D721Med (cell line): Measurements from ENCODE around the gene FTO.

ENCODE experiments used
- DNase-seq: peaks from one replicate; pipeline ENCODE4 v3.0.0; 2011; ENCODE audit warnings: low spot score; ENCODE audit not compliant: insufficient read length
- FAIRE-seq: peaks from 2 replicates; lab custom pipeline; 2011; peaks lifted over from hg19 to GRCh38; lab: Jason Lieb, UNC
- TF ChIP-seq, protein P1 (sequence below): IDR thresholded peaks from 2 replicates; pipeline ENCODE4 v1.5.1; 2012; ENCODE audit warnings: mild to moderate bottlenecking, control low read depth; ENCODE audit not compliant: insufficient read depth; ENCODE audit errors: missing control alignments

The FTO gene

DNA sequence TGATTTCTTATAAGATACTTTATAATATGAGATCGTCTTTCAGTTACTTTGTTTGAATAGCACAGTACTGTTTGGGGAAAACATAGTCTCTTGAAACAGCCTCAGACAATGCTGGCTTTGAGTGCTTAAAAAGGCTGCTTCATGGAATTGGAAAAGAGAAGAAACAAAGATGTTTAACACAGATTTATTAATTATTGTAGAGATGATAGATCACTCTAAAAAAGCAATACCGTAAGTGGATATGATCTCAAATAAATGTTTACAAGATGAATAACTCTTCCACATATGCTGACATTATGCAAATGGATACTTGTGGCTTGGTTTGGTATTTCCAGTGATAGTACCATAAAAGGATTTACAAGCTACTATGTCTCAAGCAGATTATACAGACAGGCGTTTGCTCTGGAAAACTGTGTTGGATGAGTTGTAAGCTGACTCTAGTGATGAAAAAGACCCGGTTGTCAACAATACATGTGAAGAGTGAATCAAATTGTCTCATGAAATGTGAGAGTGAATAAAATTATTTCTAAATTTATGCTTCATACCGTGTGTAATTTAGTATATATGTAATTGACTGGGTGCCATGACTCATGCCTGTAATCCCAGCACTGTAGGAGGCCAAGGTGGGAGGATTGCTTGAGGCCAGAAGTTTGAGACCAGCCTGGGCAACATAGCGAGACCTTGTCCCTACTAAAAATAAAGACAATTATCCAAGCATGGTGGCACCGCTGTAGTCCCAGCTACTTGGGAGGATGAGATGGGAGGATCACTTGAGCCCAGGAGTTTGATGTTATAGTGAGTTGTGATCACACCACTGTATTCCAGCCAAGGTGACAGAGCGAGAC is 105.4 kb downstream of the FTO start:
- FAIRE-seq (no peak), DNase-seq (no peak)
- TF ChIP-seq, protein P1, sequence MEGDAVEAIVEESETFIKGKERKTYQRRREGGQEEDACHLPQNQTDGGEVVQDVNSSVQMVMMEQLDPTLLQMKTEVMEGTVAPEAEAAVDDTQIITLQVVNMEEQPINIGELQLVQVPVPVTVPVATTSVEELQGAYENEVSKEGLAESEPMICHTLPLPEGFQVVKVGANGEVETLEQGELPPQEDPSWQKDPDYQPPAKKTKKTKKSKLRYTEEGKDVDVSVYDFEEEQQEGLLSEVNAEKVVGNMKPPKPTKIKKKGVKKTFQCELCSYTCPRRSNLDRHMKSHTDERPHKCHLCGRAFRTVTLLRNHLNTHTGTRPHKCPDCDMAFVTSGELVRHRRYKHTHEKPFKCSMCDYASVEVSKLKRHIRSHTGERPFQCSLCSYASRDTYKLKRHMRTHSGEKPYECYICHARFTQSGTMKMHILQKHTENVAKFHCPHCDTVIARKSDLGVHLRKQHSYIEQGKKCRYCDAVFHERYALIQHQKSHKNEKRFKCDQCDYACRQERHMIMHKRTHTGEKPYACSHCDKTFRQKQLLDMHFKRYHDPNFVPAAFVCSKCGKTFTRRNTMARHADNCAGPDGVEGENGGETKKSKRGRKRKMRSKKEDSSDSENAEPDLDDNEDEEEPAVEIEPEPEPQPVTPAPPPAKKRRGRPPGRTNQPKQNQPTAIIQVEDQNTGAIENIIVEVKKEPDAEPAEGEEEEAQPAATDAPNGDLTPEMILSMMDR = no peak

DNA sequence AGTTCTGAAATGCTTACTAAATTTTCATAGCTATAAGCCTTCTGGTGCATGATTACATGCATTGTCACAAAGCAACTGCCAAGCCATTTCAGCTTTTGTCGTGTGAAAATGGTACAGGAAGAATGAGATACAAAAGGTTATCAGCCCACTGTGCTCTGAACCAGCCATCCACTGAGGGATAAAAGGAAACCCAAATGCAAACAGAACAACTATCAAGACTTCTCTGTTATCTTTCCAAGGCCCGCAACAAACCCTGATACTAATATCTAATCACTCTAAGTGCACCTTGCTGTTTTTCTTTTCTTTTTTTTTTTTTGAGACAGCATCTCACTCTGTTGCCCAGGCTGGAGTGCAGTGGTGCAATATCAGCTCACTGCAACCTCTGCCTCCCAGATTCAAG is 109.0 kb downstream of the FTO start:
- no peak for DNase-seq
- no peak for FAIRE-seq
- TF ChIP-seq, protein P1 = no peak

DNA sequence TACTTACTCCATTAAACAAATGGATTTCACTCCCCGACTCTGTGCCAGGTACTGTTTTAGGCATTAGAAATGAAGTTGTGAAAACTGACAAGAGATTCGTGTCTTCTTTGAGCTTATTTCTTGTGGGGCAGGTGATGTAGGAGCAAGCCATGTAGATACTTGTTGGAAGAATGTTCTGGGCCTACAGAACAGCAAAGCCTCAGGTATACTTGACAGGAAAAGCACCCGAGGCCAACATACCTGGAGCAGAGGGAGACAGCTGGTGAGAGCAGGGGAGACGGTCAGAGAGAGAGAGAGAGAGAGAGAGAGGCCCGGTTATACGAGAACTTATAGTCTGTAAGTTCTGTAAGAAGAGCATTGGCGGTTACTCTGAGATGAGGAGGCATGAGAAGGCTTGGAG is 110.8 kb downstream of the FTO start:
- DNase-seq (no peak), FAIRE-seq (no peak)
- TF ChIP-seq, protein P1 = no peak

DNA sequence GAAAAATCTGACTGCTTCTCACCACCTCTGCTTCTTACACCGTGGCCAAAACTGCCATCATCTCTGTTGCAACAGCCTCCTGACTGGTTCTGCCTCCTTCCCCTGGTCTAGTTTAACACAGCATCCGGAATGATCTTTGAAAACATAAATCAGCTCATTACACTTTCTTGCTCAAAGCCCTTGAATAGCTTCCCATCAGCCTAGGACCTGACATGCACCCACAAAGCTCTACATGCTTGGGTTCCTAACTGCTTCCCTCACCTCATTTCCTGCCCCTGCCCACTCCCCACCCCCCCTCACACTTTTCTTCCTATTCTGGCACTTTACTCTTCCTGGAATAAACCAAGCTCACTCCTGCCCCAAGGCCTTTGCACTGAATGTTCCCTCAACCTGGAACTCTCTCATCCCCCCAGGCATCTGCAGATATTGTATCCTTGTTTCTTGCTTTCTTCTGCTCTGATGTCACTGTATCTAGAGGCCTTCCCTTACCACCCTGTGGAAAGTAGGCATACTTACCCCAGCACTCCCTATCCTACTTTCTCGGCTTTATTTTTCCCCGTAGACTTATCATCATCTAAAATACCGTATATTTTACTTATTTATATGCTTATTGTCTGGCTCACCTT is 112.4 kb downstream of the FTO start:
- no peak for DNase-seq
- TF ChIP-seq, protein P1 = no peak
- no peak for FAIRE-seq

DNA sequence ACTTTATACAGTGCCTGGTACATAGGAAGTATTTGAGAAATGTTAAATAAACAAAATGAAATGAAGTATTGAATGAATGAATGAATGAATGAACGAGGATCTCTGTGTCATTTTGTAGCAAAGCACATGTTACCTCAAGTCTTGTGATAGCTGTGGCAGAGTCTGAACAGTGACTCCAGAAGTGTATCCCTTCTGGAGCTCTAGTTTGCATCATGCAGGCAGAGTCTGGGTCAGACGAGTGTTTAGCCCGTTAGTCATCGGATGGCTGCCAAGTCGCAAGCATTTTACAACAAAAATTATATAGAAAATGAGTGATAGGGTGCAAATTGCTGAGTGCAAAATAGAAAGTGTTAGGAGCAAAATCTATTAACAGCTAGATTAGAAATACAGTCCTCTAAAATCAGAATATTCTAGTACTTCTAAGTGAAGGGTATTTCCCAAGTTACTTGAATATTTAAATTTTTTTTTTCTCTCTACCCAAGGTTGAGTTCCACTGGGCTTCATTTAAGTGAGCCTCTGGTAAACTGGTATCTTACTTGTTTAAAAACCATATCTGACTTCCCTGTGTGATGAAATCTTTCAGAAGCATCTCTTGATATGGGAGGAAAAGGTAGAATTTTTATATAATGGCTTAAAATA is 113.3 kb downstream of the FTO start:
- TF ChIP-seq, protein P1 = no peak
- no peak for DNase-seq
- no peak for FAIRE-seq

DNA sequence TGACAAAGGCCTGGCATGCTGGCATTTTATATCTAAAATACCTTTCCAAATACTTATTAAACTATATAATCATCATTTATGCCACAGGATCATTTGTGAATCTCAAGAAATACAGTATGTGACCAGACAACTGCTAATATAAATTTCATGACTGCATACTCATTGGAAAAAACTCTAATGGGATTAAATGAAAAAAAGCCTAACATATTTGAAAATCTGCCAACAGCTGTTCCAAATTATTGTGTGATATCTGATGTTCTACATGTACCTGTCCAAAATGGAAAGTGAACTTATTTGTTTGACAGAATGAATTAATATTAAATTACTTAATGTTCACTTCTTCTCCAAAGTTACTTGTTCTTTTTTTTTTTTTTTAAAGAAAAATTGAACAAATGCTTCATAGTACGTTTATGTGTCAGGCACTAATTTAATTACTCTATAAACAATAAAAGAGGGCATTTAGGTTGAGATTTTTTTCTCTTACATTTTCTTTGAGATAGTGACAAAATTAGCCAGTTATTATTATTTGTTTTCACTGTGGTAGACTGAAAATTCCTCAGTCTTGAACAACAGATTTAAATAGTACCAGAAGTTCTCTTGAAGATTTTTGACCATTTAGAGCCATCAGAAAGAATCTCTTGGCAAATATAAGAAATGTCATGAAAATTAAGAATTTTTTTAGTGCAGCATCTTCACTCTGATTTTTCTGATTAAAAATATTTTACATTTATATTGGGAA is 114.0 kb downstream of the FTO start:
- TF ChIP-seq, protein P1 = no peak
- no peak for DNase-seq
- no peak for FAIRE-seq
